H1 (cell line): ENCODE data around the gene GSE1. TPM values are rescaled to one million over a fixed set of nuclear protein-coding genes. Genes with fewer than 3 reads are reported as not detected.
A peak's percentile ranks its signal among the peaks of the same experiment; 100 is the strongest.

Experiments
- CTCF ChIA-PET: fragments of 300-600 bp; sonication (Branson Sonifier 250); formaldehyde crosslinking; loops from one replicate; lab custom pipeline; 2021; ENCODE audit not compliant: partially characterized antibody; lab: Charles Lee
- POLR2A ChIA-PET: fragments of 300-600 bp; sonication (Branson Sonifier 250); formaldehyde crosslinking; loops from one replicate; lab custom pipeline; 2021; ENCODE audit warnings: inconsistent platforms; ENCODE audit not compliant: partially characterized antibody; lab: Charles Lee
- DNase-seq, 2 experiments: peaks; one replicate each; pipeline versions ENCODE4 v3.0.0 to v3.0.0-alpha.2; 2010 to 2022; ENCODE audit warnings: low spot score in 2 of 2, low read depth in 1 of 2, mixed read lengths in 1 of 2
- FAIRE-seq: peaks from 2 replicates; lab custom pipeline; 2011; peaks lifted over from hg19 to GRCh38; lab: Jason Lieb, UNC
- H2AFZ ChIP-seq: 2 replicates; pipeline ENCODE4 v1.8.1; 2012; ENCODE audit warnings: low read length, inconsistent platforms
- H2AK5ac ChIP-seq: 2 replicates; pipeline ENCODE4 v1.6.1; 2013; ENCODE audit warnings: low read depth, low read length
- H2BK120ac ChIP-seq: replicated peaks from 2 replicates; pipeline ENCODE3; 2013; ENCODE audit warnings: low read depth, low read length, inconsistent platforms
- H2BK12ac ChIP-seq: 2 replicates; pipeline ENCODE4 v1.6.1; 2013; ENCODE audit warnings: low read depth, low read length
- H2BK15ac ChIP-seq: 2 replicates; pipeline ENCODE4 v1.6.1; 2013; ENCODE audit warnings: low read length
- H2BK20ac ChIP-seq: 2 replicates; pipeline ENCODE4 v1.6.1; 2013; ENCODE audit warnings: low read length
- H2BK5ac ChIP-seq: 2 replicates; pipeline ENCODE4 v1.6.1; 2013; ENCODE audit warnings: low read depth, low read length
- H3K14ac ChIP-seq: 2 replicates; pipeline ENCODE4 v1.6.1; 2013; ENCODE audit warnings: inconsistent platforms; ENCODE audit not compliant: insufficient read length
- H3K18ac ChIP-seq: 2 replicates; pipeline ENCODE4 v1.6.1; 2013; ENCODE audit warnings: low read length; ENCODE audit errors: extremely low read depth
- H3K23ac ChIP-seq: 2 replicates; pipeline ENCODE4 v1.6.1; 2013; ENCODE audit warnings: inconsistent platforms; ENCODE audit not compliant: insufficient read length
- H3K23me2 ChIP-seq: 2 replicates; pipeline ENCODE4 v1.6.1; 2013; ENCODE audit warnings: low read depth, low read length
- H3K27ac ChIP-seq: 2 replicates; pipeline ENCODE4 v1.6.1; 2011; ENCODE audit warnings: low read depth, low read length, inconsistent platforms
- H3K27me3 ChIP-seq, 4 experiments: replicated peaks in 1 of 4; 1 replicate in 1 of 4; 2 replicates in 3 of 4; pipeline versions ENCODE4 v1.6.1 to v1.8.1; 2011 to 2013; ENCODE audit warnings: low read length in 3 of 4, mild to moderate bottlenecking in 3 of 4, inconsistent platforms in 2 of 4, mixed read lengths in 2 of 4, moderate library complexity in 1 of 4; ENCODE audit not compliant: control insufficient read depth in 3 of 4, insufficient read depth in 3 of 4; ENCODE audit errors: extremely low read depth in 1 of 4
- H3K36me3 ChIP-seq, 4 experiments: 2 replicates each; pipeline versions ENCODE4 v1.6.1 to v1.8.1; 2011 to 2013; ENCODE audit warnings: mild to moderate bottlenecking in 4 of 4, low read length in 3 of 4, moderate library complexity in 2 of 4, control low read depth in 1 of 4, inconsistent platforms in 1 of 4; ENCODE audit not compliant: insufficient read depth in 4 of 4, control insufficient read depth in 2 of 4
- H3K4ac ChIP-seq: replicated peaks from 2 replicates; pipeline ENCODE3; 2013; ENCODE audit warnings: low read length, low read depth, mixed read lengths, inconsistent platforms; ENCODE audit not compliant: insufficient read length
- H3K4me1 ChIP-seq, 4 experiments: replicated peaks in 1 of 4; 1 replicate in 1 of 4; 2 replicates in 3 of 4; pipeline versions ENCODE4 v1.6.1 to v1.8.1; 2011 to 2013; ENCODE audit warnings: low read length in 3 of 4, inconsistent platforms in 2 of 4, mixed read lengths in 1 of 4; ENCODE audit not compliant: insufficient read depth in 4 of 4, control insufficient read depth in 3 of 4
- H3K4me2 ChIP-seq, 2 experiments: 2 replicates each; pipeline versions ENCODE4 v1.6.1 to v1.8.1; 2011 to 2013; ENCODE audit warnings: low read depth in 2 of 2, low read length in 2 of 2, control low read depth in 1 of 2, inconsistent platforms in 1 of 2, mild to moderate bottlenecking in 1 of 2; ENCODE audit not compliant: insufficient read depth in 1 of 2
- H3K4me3 ChIP-seq, 4 experiments: fragments of 200-600, 300-600 bp in 1 of 4; sonication (generic), shearing (Covaris generic), sonication (Bioruptor Twin) in 1 of 4; 2 replicates each; pipeline versions ENCODE4 v1.5.1 to v1.8.1; 2011 to 2016; ENCODE audit warnings: low read length in 4 of 4, low read depth in 3 of 4, control low read depth in 2 of 4, inconsistent platforms in 2 of 4, mild to moderate bottlenecking in 2 of 4, mixed read lengths in 1 of 4, moderate library complexity in 1 of 4; ENCODE audit not compliant: insufficient read depth in 2 of 4; ENCODE audit errors: extremely low read depth in 1 of 4
- H3K56ac ChIP-seq: replicated peaks from 2 replicates; pipeline ENCODE3; 2013; ENCODE audit warnings: low read depth, mild to moderate bottlenecking, mixed read lengths, low read length, inconsistent platforms; ENCODE audit not compliant: insufficient read length
- H3K79me1 ChIP-seq: 2 replicates; pipeline ENCODE4 v1.6.1; 2013; ENCODE audit warnings: low read depth, low read length, control low read depth
- H3K79me2 ChIP-seq, 2 experiments: 2 replicates each; pipeline versions ENCODE4 v1.6.1 to v1.8.1; 2012 to 2013; ENCODE audit warnings: low read length in 2 of 2, mild to moderate bottlenecking in 2 of 2, inconsistent platforms in 1 of 2; ENCODE audit not compliant: insufficient read depth in 2 of 2, control insufficient read depth in 1 of 2
- H3K9ac ChIP-seq, 4 experiments: replicated peaks in 1 of 4; 1 replicate in 1 of 4; 2 replicates in 3 of 4; pipeline versions ENCODE4 v1.6.1 to v1.8.1; 2011 to 2013; ENCODE audit warnings: low read depth in 3 of 4, low read length in 3 of 4, control low read depth in 2 of 4, mild to moderate bottlenecking in 2 of 4, moderate library complexity in 2 of 4, inconsistent platforms in 1 of 4; ENCODE audit errors: extremely low read depth in 1 of 4
- H3K9me3 ChIP-seq, 2 experiments: 2 replicates each; pipeline versions ENCODE4 v1.6.1 to v1.8.1; 2012 to 2013; ENCODE audit warnings: mild to moderate bottlenecking in 2 of 2, moderate library complexity in 2 of 2, control low read depth in 1 of 2, inconsistent platforms in 1 of 2, low read depth in 1 of 2, low read length in 1 of 2, mixed read lengths in 1 of 2; ENCODE audit not compliant: insufficient read depth in 2 of 2
- H4K20me1 ChIP-seq, 2 experiments: replicated peaks in 1 of 2; 2 replicates each; pipeline versions ENCODE3 to v1.8.1; 2011 to 2013; ENCODE audit warnings: inconsistent platforms in 2 of 2, low read length in 2 of 2, mild to moderate bottlenecking in 1 of 2; ENCODE audit not compliant: insufficient read depth in 2 of 2, control insufficient read depth in 1 of 2
- H4K5ac ChIP-seq: 2 replicates; pipeline ENCODE4 v1.6.1; 2013; ENCODE audit warnings: low read length, low read depth, mixed read lengths, inconsistent platforms; ENCODE audit not compliant: insufficient read length
- H4K8ac ChIP-seq: 2 replicates; pipeline ENCODE4 v1.8.0; 2013; ENCODE audit warnings: mild to moderate bottlenecking, moderate library complexity, low read length, inconsistent platforms; ENCODE audit not compliant: insufficient read depth; ENCODE audit errors: extremely low read depth
- H4K91ac ChIP-seq: replicated peaks from 2 replicates; pipeline ENCODE3; 2013; ENCODE audit warnings: low read length, mixed read lengths, inconsistent platforms; ENCODE audit not compliant: insufficient read length
- CBX5 ChIP-seq: fragments of 300-800, 300-1000 bp; sonication (generic); IDR thresholded peaks from 2 replicates; pipeline ENCODE4 v1.7.1; 2016; ENCODE audit warnings: antibody characterized with exemption, low read length, low read depth
- CTBP2 ChIP-seq: IDR thresholded peaks from 2 replicates; pipeline ENCODE4 v1.7.0; 2011; ENCODE audit warnings: borderline replicate concordance, mild to moderate bottlenecking, moderate library complexity, mixed read lengths, low read length; ENCODE audit not compliant: insufficient read depth, insufficient read length
- EZH2 ChIP-seq: fragments of 200-600 bp; sonication (generic); IDR thresholded peaks from 2 replicates; pipeline ENCODE4 v1.7.1; 2012; ENCODE audit warnings: low read depth, mild to moderate bottlenecking, moderate library complexity, low read length, inconsistent platforms; ENCODE audit not compliant: severe bottlenecking
- GABPA ChIP-seq: IDR thresholded peaks from 2 replicates; pipeline ENCODE4 v1.6.1; 2011; ENCODE audit warnings: mild to moderate bottlenecking, low read length, moderate library complexity, borderline replicate concordance; ENCODE audit not compliant: insufficient read depth
- HDAC2 ChIP-seq, 2 experiments: fragments of 300-600 bp in 1 of 2; sonication (generic) in 1 of 2; IDR thresholded peaks; 2 replicates each; pipeline ENCODE4 v1.6.1; 2011 to 2012; ENCODE audit warnings: low read depth in 2 of 2, low read length in 2 of 2, mild to moderate bottlenecking in 2 of 2, moderate library complexity in 2 of 2, borderline replicate concordance in 1 of 2, inconsistent platforms in 1 of 2
- HDAC6 ChIP-seq: IDR thresholded peaks from one replicate; pipeline ENCODE4 v1.7.1; 2012; ENCODE audit warnings: low read depth, mild to moderate bottlenecking, inconsistent platforms, low read length, moderate library complexity
- POLR2AphosphoS5 ChIP-seq: IDR thresholded peaks from 2 replicates; pipeline ENCODE4 v1.6.1; 2011; ENCODE audit warnings: low read depth, low read length
- SIRT6 ChIP-seq: IDR thresholded peaks from one replicate; pipeline ENCODE4 v1.7.1; 2012; ENCODE audit warnings: low read length, inconsistent platforms
- TAF7 ChIP-seq: optimal IDR thresholded peaks from 2 replicates; pipeline ENCODE3; 2011; ENCODE audit warnings: low read depth, mild to moderate bottlenecking, inconsistent platforms, low read length, moderate library complexity, borderline replicate concordance
- WGBS, 2 experiments: shearing (Covaris generic) in 1 of 2; methylation state at CpG; one replicate each; pipeline versions ENCODE4 v1.1.6 to v1.1.7; 2013 to 2015; ENCODE audit warnings: low lambda C conversion rate in 2 of 2, mixed read lengths in 2 of 2, inconsistent platforms in 1 of 2, low coverage in 1 of 2, missing lambda C conversion rate in 1 of 2; ENCODE audit not compliant: insufficient replicate concordance in 2 of 2, insufficient coverage in 1 of 2, insufficient read length in 1 of 2; ENCODE audit errors: extremely low coverage in 1 of 2, missing lambda C conversion rate in 1 of 2; 5-methylcytosine and 5-hydroxymethylcytosine counted together
- polyA plus RNA-seq, 7 experiments: library from polyadenylated mRNA; depleted of rRNA in 3 of 7; stranded (reverse) in 5 of 7; unstranded in 2 of 7; fragments of >200 nt in 5 of 7; fragments of 200-250 nt in 2 of 7; gene quantifications; 1 replicate in 5 of 7; 2 replicates in 1 of 7; 4 replicates in 1 of 7; pipeline versions ENCODE4 v1.2.1 to v1.2.3, GENCODE V29; 2011 to 2013; ENCODE audit warnings: missing spikeins in 2 of 7, mixed read lengths in 2 of 7
- total RNA-seq: library from RNA; stranded (reverse); fragmentation: NEBNext Ultra II Directional; extraction: Animal tissue kit (Norgen Biotek cat#: 25700); gene quantifications from 2 replicates; pipeline ENCODE4 v1.2.1, GENCODE V29; 2021
- TF ChIP-seq, protein P1 (sequence below): IDR thresholded peaks from 2 replicates; pipeline ENCODE4 v1.6.1; 2011; ENCODE audit warnings: low read length, improper control_type of control experiment

The GSE1 gene
- total and polyA plus RNA-seq, 2 of the 8 experiments (the other 6 are each of a cell fraction or from before 2014, with no cell fraction given) = 26.0 to 65.6 TPM

DNA sequence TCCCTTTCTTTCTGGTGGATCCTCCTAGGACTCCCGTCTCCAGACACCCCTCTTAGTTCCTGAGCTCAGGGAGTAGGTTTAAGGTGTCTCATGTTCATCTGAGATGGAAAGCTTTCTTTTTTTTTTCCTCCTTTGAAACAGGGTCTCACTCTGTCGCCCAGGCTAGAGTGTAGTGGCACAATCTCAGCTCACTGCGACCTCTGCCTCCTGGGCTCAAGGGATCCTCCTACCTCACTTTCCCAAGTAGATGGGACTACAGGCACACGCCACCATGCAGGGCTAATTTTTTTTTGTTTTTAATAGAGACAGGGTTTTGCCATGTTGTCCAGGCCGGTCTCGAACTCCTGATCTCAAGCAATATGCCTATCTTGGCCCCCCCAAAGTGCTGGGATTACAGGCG lies 3.6 kb upstream of the GSE1 start:
- CTCF ChIA-PET = interaction anchor here (0.6 to 6.6 kb wide), 51 partner anchors 11 to 1209 kb away, joined by 3 to 79 read pairs (median 6); no protein-coding TSS in a partner anchor
- Histone ChIP-seq H3K56ac (no peak overlapping the region), H3K4me2 (peak overlapping the region in 1 of 2 experiments; percentile 3; a peak in 1 of 4 replicates), H3K79me1 (no peaks in the 10 kb centered on the region; the same call in 1 of the 2 replicates), H3K4me3 (no peak overlapping the region), H2AK5ac (peak overlapping the region; percentile 2; the same call in 1 of the 2 replicates), H3K79me2 (peaks cover 0 to 16% of the 10 kb centered on the region in 2 experiments; a peak in 1 of 4 replicates), H2BK20ac (peak overlapping the region; percentile 4; the same call in 1 of the 2 replicates), H3K36me3 (no peaks in the 10 kb centered on the region), H3K9ac (no peak overlapping the region), H4K8ac (no peak overlapping the region), H3K23me2 (peaks cover 5% of the 10 kb centered on the region; the same call in 1 of the 2 replicates), H2BK15ac (peak overlapping the region; percentile 99; the same call in 1 of the 2 replicates), H4K20me1 (peaks cover 0 to 2% of the 10 kb centered on the region in 2 experiments), H4K5ac (no peak overlapping the region), H3K23ac (no peak overlapping the region), H2BK120ac (no peak overlapping the region), H3K14ac (no peak overlapping the region), H2AFZ (no peak overlapping the region), H4K91ac (no peak overlapping the region), H3K27ac (no peak overlapping the region), H3K4ac (peak overlapping the region; percentile 15), H3K4me1 (peaks cover 10 to 45% (median 39%) of the 10 kb centered on the region in 4 experiments), H3K27me3 (peaks cover 0 to 9% (median 4%) of the 10 kb centered on the region in 4 experiments; a peak in 2 of 7 replicates), H2BK12ac (peak overlapping the region; percentile 91; the same call in 1 of the 2 replicates), H2BK5ac (0 out of 2 replicates have a peak overlapping the region, but pooled peaks have one; percentile 90), H3K9me3 (no peaks in the 10 kb centered on the region), H3K18ac (no peak overlapping the region; the same call in 1 of the 2 replicates)
- FAIRE-seq (no peak), DNase-seq (no peak)
- 81% methylated on average over 7 of the region's 7 CpGs; no CpG with 5 or more reads in 1 of the 2 experiments for whole genome bisulfite sequencing, 2 experiments
- POLR2A ChIA-PET = interaction anchor here (0.7 to 5.6 kb wide), 12 partner anchors 9 to 173 kb away, joined by 3 to 29 read pairs (median 4); no protein-coding TSS in a partner anchor
- TF ChIP-seq TAF7 (no peak), CBX5 (no peak), EZH2 (no peak), HDAC6 (no peak), CTBP2 (no peak), HDAC2 (IDR thresholded peaks at IDR 0.05; ENCODE audit: borderline replicate concordance in 1 of 2, low read depth in 2 of 2, low read length in 2 of 2) (no peak), GABPA (no peak), POLR2AphosphoS5 (no peak), SIRT6 (no peak)
- TF ChIP-seq, protein P1, sequence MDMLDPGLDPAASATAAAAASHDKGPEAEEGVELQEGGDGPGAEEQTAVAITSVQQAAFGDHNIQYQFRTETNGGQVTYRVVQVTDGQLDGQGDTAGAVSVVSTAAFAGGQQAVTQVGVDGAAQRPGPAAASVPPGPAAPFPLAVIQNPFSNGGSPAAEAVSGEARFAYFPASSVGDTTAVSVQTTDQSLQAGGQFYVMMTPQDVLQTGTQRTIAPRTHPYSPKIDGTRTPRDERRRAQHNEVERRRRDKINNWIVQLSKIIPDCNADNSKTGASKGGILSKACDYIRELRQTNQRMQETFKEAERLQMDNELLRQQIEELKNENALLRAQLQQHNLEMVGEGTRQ = no peak
